OCI-LY1 (cell line): Measurements from ENCODE around the gene CYB5R2.

Experiments used
- H2AFZ ChIP-seq: fragments of 200-600 bp; sonication (generic), shearing (Covaris generic); 2 replicates; pipeline ENCODE4 v1.6.0; 2014; ENCODE audit warnings: antibody characterized with exemption, mild to moderate bottlenecking, low read length
- H3F3A ChIP-seq: fragments of 200-600 bp; sonication (generic), shearing (Covaris generic); 2 replicates; pipeline ENCODE4 v1.6.0; 2014; ENCODE audit warnings: mild to moderate bottlenecking, antibody characterized with exemption, low read length, moderate library complexity; ENCODE audit not compliant: insufficient read depth
- H3K27ac ChIP-seq: fragments of 200-600 bp; sonication (generic); 2 replicates; pipeline ENCODE4 v1.5.1; 2014; ENCODE audit warnings: low read length, mixed run types, mild to moderate bottlenecking, low read depth; ENCODE audit not compliant: poor library complexity, severe bottlenecking
- H3K27me3 ChIP-seq: fragments of 200-600 bp; sonication (generic); 2 replicates; pipeline ENCODE4 v1.6.0; 2014; ENCODE audit warnings: antibody characterized with exemption, mild to moderate bottlenecking, low read length, moderate library complexity; ENCODE audit not compliant: insufficient read depth
- H3K36me3 ChIP-seq: fragments of 200-600 bp; sonication (generic); 2 replicates; pipeline ENCODE4 v1.6.1; 2014; ENCODE audit warnings: mild to moderate bottlenecking, antibody characterized with exemption, low read length, moderate library complexity, mixed read lengths; ENCODE audit not compliant: insufficient read depth
- H3K4me1 ChIP-seq: fragments of 200-600 bp; sonication (generic); 2 replicates; pipeline ENCODE4 v1.5.1; 2014; ENCODE audit warnings: mild to moderate bottlenecking, low read length, moderate library complexity; ENCODE audit not compliant: insufficient read depth, severe bottlenecking
- H3K4me2 ChIP-seq: fragments of 200-600 bp; sonication (generic), shearing (Covaris generic); 2 replicates; pipeline ENCODE4 v1.6.1; 2014; ENCODE audit warnings: low read length
- H3K4me3 ChIP-seq: fragments of 200-600 bp; sonication (generic); 2 replicates; pipeline ENCODE4 v1.5.1; 2014; ENCODE audit warnings: low read length, low read depth, mild to moderate bottlenecking, mixed read lengths; ENCODE audit not compliant: poor library complexity, severe bottlenecking
- H3K79me2 ChIP-seq: fragments of 200-600 bp; shearing (Covaris generic); 2 replicates; pipeline ENCODE4 v1.6.1; 2016; ENCODE audit warnings: mixed run types, low read length, mixed read lengths; ENCODE audit not compliant: insufficient read depth
- H3K9ac ChIP-seq: fragments of 200-600 bp; sonication (generic), shearing (Covaris generic); 2 replicates; pipeline ENCODE4 v1.6.1; 2014; ENCODE audit warnings: mild to moderate bottlenecking, low read length, mixed read lengths
- H3K9me2 ChIP-seq: fragments of 200-600 bp; sonication (generic), shearing (Covaris generic); 2 replicates; pipeline ENCODE4 v1.6.1; 2014; ENCODE audit warnings: low read depth, mild to moderate bottlenecking, low read length, mixed read lengths
- H3K9me3 ChIP-seq: fragments of 200-600 bp; shearing (Covaris generic); 2 replicates; pipeline ENCODE4 v1.6.1; 2014; ENCODE audit warnings: low read length, mixed read lengths
- H4K20me1 ChIP-seq: fragments of 200-600 bp; sonication (generic), shearing (Covaris generic); 2 replicates; pipeline ENCODE4 v1.6.0; 2016; ENCODE audit warnings: mild to moderate bottlenecking, low read length; ENCODE audit not compliant: insufficient read depth
- EZH2 ChIP-seq: fragments of 200-600 bp; sonication (generic), shearing (Covaris generic); IDR thresholded peaks from 2 replicates; pipeline ENCODE4 v1.8.0; 2017; ENCODE audit warnings: borderline replicate concordance, mixed run types, mild to moderate bottlenecking, antibody characterized with exemption, low read length, moderate library complexity, mixed read lengths
- TF ChIP-seq, protein P1 (sequence below): fragments of 200-600 bp; sonication (generic), shearing (Covaris generic); IDR thresholded peaks from 2 replicates; pipeline ENCODE4 v1.5.1; 2017; ENCODE audit warnings: mild to moderate bottlenecking, antibody characterized with exemption, low read length, moderate library complexity, mixed read lengths

Gene CYB5R2

DNA sequence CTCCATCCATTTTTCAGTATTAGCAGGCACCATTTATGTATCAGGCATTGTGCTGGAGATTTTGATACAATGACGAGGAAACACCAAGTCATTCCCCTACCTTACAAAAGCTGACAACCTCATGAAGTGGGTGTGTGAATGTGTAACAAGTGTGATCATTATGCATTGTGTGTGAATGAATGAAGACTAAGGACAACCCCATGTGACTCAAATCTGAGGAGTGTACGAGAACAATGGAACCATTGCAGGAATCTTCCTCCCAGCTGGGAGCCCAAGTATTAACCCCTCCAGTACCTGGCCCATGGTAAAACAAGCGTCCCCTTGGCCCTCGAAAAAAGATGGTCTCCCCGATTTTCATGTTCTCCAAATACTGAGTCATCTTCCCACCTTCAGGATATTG is 4.4 kb downstream of the CYB5R2 start:
- TF ChIP-seq, protein P1, sequence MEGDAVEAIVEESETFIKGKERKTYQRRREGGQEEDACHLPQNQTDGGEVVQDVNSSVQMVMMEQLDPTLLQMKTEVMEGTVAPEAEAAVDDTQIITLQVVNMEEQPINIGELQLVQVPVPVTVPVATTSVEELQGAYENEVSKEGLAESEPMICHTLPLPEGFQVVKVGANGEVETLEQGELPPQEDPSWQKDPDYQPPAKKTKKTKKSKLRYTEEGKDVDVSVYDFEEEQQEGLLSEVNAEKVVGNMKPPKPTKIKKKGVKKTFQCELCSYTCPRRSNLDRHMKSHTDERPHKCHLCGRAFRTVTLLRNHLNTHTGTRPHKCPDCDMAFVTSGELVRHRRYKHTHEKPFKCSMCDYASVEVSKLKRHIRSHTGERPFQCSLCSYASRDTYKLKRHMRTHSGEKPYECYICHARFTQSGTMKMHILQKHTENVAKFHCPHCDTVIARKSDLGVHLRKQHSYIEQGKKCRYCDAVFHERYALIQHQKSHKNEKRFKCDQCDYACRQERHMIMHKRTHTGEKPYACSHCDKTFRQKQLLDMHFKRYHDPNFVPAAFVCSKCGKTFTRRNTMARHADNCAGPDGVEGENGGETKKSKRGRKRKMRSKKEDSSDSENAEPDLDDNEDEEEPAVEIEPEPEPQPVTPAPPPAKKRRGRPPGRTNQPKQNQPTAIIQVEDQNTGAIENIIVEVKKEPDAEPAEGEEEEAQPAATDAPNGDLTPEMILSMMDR, result no peak
- no peak for TF ChIP-seq EZH2
- H3K9me2 ChIP-seq, result no peaks in the 10 kb centered on the region
- no peaks in the 10 kb centered on the region for H3F3A ChIP-seq
- no peaks in the 10 kb centered on the region for H4K20me1 ChIP-seq
- H3K4me3 ChIP-seq, result no peak overlapping the region
- H3K79me2 ChIP-seq, result no peaks in the 10 kb centered on the region
- H3K4me1 ChIP-seq, result peaks cover 25% of the 10 kb centered on the region
- no peak overlapping the region for H2AFZ ChIP-seq
- H3K36me3 ChIP-seq, result peaks cover 12% of the 10 kb centered on the region; the same call in 1 of the 2 replicates
- H3K27me3 ChIP-seq, result no peaks in the 10 kb centered on the region
- H3K9ac ChIP-seq, result no peak overlapping the region
- H3K9me3 ChIP-seq, result no peaks in the 10 kb centered on the region
- H3K27ac ChIP-seq, result no peak overlapping the region
- no peak overlapping the region for H3K4me2 ChIP-seq

DNA sequence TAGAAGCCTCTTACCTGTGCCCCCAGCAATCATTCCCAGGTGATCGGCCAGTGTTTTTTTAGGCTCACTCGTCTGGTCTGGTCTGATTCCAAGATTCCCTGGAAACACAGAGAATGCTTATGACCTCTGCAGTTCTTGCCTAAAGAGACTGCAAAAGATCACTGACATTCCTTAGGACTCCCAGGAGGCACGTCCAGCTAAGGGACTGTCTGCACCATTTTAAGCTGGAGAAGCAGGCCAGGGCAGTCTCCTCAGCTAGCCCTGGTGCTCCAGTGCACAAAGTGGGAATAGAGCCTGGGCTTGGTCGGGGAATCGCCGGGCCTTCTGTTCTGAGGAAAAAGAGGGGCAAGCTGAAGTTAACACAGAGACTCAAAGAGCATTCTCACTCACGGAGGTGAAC is 4.8 kb downstream of the CYB5R2 start:
- Histone ChIP-seq H3K4me1 (peaks cover 21% of the 10 kb centered on the region), H3K9me3 (no peaks in the 10 kb centered on the region), H3F3A (no peaks in the 10 kb centered on the region), H2AFZ (no peak overlapping the region), H3K4me2 (no peak overlapping the region), H3K36me3 (peaks cover 12% of the 10 kb centered on the region; the same call in 1 of the 2 replicates), H4K20me1 (no peaks in the 10 kb centered on the region), H3K27ac (no peak overlapping the region), H3K9me2 (no peaks in the 10 kb centered on the region), H3K27me3 (no peaks in the 10 kb centered on the region), H3K4me3 (no peak overlapping the region), H3K79me2 (no peaks in the 10 kb centered on the region), H3K9ac (no peak overlapping the region)
- TF ChIP-seq, protein P1, result no peak
- no peak for TF ChIP-seq EZH2

DNA sequence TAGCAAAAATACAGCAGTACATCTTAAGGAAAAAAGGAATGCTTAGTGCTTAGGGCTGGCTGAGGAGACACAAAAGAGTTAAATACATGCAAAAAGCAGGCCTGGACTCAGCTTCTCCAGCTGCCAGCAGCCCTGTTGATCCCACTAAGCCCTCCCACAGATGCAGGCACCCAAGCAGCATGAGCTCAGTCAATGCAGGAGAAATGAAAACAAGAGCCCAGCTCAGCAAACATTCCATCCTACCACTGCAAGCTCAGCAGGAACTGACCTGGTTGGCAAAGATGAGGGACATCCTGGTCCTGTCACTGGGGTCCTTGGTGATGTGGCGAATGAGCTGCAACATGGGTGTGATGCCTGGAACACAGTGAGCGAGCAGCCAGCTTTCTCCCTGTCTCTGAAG is 5.8 kb downstream of the CYB5R2 start:
- Histone ChIP-seq H3K4me2 (no peak overlapping the region), H3K4me1 (peaks cover 11% of the 10 kb centered on the region), H3K9me2 (no peaks in the 10 kb centered on the region), H3K9ac (no peak overlapping the region), H3K36me3 (peaks cover 12% of the 10 kb centered on the region; the same call in 1 of the 2 replicates), H3K27ac (no peak overlapping the region), H3K79me2 (no peaks in the 10 kb centered on the region), H3K9me3 (no peaks in the 10 kb centered on the region), H3F3A (no peaks in the 10 kb centered on the region), H3K4me3 (no peak overlapping the region), H3K27me3 (no peaks in the 10 kb centered on the region), H4K20me1 (no peaks in the 10 kb centered on the region), H2AFZ (no peak overlapping the region)
- TF ChIP-seq EZH2, result no peak
- TF ChIP-seq, protein P1, result no peak
